ENCODE results near the gene TFIP11.

Gene TFIP11

DNA sequence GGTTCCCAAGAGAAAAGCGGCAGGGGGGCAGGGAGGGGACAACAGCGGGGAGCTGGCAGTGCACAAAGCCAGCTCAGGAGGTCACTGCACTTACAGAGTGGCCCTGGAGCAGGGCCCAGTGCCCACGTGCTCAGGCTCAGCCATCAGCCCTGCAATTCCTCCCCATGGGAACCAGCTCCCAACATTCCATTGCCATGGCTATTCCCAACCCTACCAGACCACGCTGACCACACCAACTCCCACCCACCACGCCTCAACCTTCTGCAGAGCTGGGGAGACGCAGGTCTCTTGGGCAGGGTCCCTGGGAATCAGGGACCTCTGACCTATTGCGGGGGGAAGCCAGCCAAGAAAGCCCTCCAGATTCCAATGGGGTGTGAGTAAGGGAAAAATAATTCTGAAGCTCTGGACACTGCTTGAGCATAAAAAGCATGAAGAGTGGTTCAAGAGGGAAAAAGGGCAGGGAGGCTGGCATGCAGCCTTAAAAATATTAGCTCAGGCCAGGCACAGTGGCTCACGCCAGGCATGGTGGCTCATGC is 38.3 kb upstream of the TFIP11 start:
- Histone ChIP-seq H3K27me3 (replicated peaks; ENCODE audit: control insufficient read depth, insufficient read depth, low read length) (no peaks in the 10 kb centered on the region), H3K4me1 (ENCODE audit: control insufficient read depth, insufficient read depth, low read length) (peaks cover 37% of the 10 kb centered on the region), H3K9ac (ENCODE audit: low read length) (peak overlapping the region; percentile 46), H3K9me3 (ENCODE audit: control insufficient read depth, low read length) (no peaks in the 10 kb centered on the region), H3K4me3 (ENCODE audit: low read length) (no peak overlapping the region), H3K36me3 (ENCODE audit: control insufficient read depth, insufficient read depth, low read length, severe bottlenecking) (no peaks in the 10 kb centered on the region)
- peak; percentile 47 for DNase-seq (ENCODE audit: low read depth)

DNA sequence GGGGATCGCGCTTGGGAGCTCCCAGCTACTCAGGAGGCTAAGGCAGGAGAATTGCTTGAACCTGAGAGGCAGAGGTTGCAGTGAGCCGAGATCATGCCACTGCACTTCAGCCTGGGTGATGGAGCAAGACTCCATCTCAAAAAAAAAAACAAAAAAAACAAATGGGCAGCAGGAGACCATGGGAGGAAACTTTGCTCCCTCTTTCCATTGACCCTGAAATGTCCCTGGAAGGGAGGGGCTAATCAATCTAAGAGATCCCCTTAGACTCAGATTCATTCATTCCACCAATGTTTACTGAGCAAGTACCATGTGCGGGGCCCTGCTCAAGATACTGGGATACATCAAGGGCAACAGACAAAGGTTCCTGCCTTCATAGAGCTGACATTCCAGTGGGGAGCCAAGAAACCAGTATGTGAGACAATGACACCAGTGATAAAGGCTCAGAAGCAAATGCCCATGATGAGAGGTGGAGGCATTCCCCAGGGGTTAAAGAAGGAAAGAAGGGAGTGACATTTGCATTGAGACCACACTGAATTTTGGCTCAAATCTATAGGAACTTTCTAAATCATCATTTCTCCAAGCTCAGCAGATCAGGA is 37.7 kb upstream of the TFIP11 start:
- Histone ChIP-seq H3K36me3 (ENCODE audit: control insufficient read depth, insufficient read depth, low read length, severe bottlenecking) (no peaks in the 10 kb centered on the region), H3K4me1 (ENCODE audit: control insufficient read depth, insufficient read depth, low read length) (peaks cover 37% of the 10 kb centered on the region), H3K4me3 (ENCODE audit: low read length) (no peak overlapping the region), H3K9ac (ENCODE audit: low read length) (no peak overlapping the region), H3K9me3 (ENCODE audit: control insufficient read depth, low read length) (no peaks in the 10 kb centered on the region), H3K27me3 (replicated peaks; ENCODE audit: control insufficient read depth, insufficient read depth, low read length) (no peaks in the 10 kb centered on the region)
- DNase-seq (ENCODE audit: low read depth), result no peak

- DNase-seq (ENCODE audit: low read depth), result no peak
- H3K4me1 ChIP-seq (ENCODE audit: control insufficient read depth, insufficient read depth, low read length), result peaks cover 43% of the 10 kb centered on the region
- H3K9me3 ChIP-seq (ENCODE audit: control insufficient read depth, low read length), result no peaks in the 10 kb centered on the region
- no peak overlapping the region for H3K4me3 ChIP-seq (ENCODE audit: low read length)
- H3K36me3 ChIP-seq (ENCODE audit: control insufficient read depth, insufficient read depth, low read length, severe bottlenecking), result no peaks in the 10 kb centered on the region
- no peaks in the 10 kb centered on the region for H3K27me3 ChIP-seq (replicated peaks; ENCODE audit: control insufficient read depth, insufficient read depth, low read length)
- H3K9ac ChIP-seq (ENCODE audit: low read length), result no peak overlapping the region
Measured at GRCh38 chr22:26548984-26549383, 36.7 kb upstream of the TFIP11 start.

GRCh38 chr22:26548303-26548702 is 36.0 kb upstream of the TFIP11 start:
- DNase-seq (ENCODE audit: low read depth), result no peak
- Histone ChIP-seq H3K4me3 (ENCODE audit: low read length) (no peak overlapping the region), H3K27me3 (replicated peaks; ENCODE audit: control insufficient read depth, insufficient read depth, low read length) (no peaks in the 10 kb centered on the region), H3K9ac (ENCODE audit: low read length) (no peak overlapping the region), H3K36me3 (ENCODE audit: control insufficient read depth, insufficient read depth, low read length, severe bottlenecking) (no peaks in the 10 kb centered on the region), H3K9me3 (ENCODE audit: control insufficient read depth, low read length) (no peaks in the 10 kb centered on the region), H3K4me1 (ENCODE audit: control insufficient read depth, insufficient read depth, low read length) (peaks cover 42% of the 10 kb centered on the region)

- DNase-seq (ENCODE audit: low read depth), result no peak
- no peak overlapping the region for H3K4me3 ChIP-seq (ENCODE audit: low read length)
- no peaks in the 10 kb centered on the region for H3K9me3 ChIP-seq (ENCODE audit: control insufficient read depth, low read length)
- H3K36me3 ChIP-seq (ENCODE audit: control insufficient read depth, insufficient read depth, low read length, severe bottlenecking), result no peaks in the 10 kb centered on the region
- peaks cover 37% of the 10 kb centered on the region for H3K4me1 ChIP-seq (ENCODE audit: control insufficient read depth, insufficient read depth, low read length)
- no peaks in the 10 kb centered on the region for H3K27me3 ChIP-seq (replicated peaks; ENCODE audit: control insufficient read depth, insufficient read depth, low read length)
- no peak overlapping the region for H3K9ac ChIP-seq (ENCODE audit: low read length)
Measured at GRCh38 chr22:26547837-26548236, 35.6 kb upstream of the TFIP11 start.

GRCh38 chr22:26547426-26547825 is 35.2 kb upstream of the TFIP11 start:
- no peak for DNase-seq (ENCODE audit: low read depth)
- H3K9ac ChIP-seq (ENCODE audit: low read length), result no peak overlapping the region
- no peaks in the 10 kb centered on the region for H3K9me3 ChIP-seq (ENCODE audit: control insufficient read depth, low read length)
- peaks cover 35% of the 10 kb centered on the region for H3K4me1 ChIP-seq (ENCODE audit: control insufficient read depth, insufficient read depth, low read length)
- H3K27me3 ChIP-seq (replicated peaks; ENCODE audit: control insufficient read depth, insufficient read depth, low read length), result no peaks in the 10 kb centered on the region
- peaks cover 3% of the 10 kb centered on the region for H3K36me3 ChIP-seq (ENCODE audit: control insufficient read depth, insufficient read depth, low read length, severe bottlenecking)
- no peak overlapping the region for H3K4me3 ChIP-seq (ENCODE audit: low read length)

DNA sequence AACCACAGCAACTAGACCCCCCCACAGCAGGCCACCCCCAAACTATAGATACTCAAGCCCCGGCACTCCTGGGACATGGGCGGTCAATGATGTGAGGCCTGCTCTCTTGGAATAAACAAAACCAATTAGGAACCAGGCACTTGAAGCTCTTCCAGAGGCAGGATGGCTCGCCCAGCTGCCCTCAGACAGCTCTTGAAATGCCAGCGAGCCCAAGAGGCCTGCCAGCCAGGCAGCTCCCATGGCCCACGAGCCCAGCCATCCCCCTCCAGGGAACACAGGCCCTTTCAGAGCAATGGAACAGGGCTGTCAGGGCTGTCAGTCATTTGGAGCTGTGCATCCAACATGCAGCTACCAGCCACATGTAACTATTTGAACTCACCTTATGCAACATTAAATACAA is 34.0 kb upstream of the TFIP11 start:
- H3K36me3 ChIP-seq (ENCODE audit: control insufficient read depth, insufficient read depth, low read length, severe bottlenecking), result peaks cover 5% of the 10 kb centered on the region
- no peaks in the 10 kb centered on the region for H3K27me3 ChIP-seq (replicated peaks; ENCODE audit: control insufficient read depth, insufficient read depth, low read length)
- no peak for DNase-seq (ENCODE audit: low read depth)
- H3K4me3 ChIP-seq (ENCODE audit: low read length), result no peak overlapping the region
- no peak overlapping the region for H3K9ac ChIP-seq (ENCODE audit: low read length)
- no peaks in the 10 kb centered on the region for H3K9me3 ChIP-seq (ENCODE audit: control insufficient read depth, low read length)
- H3K4me1 ChIP-seq (ENCODE audit: control insufficient read depth, insufficient read depth, low read length), result peaks cover 29% of the 10 kb centered on the region

GRCh38 chr22:26545827-26546226 is 33.6 kb upstream of the TFIP11 start:
- no peak overlapping the region for H3K9ac ChIP-seq (ENCODE audit: low read length)
- H3K36me3 ChIP-seq (ENCODE audit: control insufficient read depth, insufficient read depth, low read length, severe bottlenecking), result peaks cover 7% of the 10 kb centered on the region
- no peaks in the 10 kb centered on the region for H3K9me3 ChIP-seq (ENCODE audit: control insufficient read depth, low read length)
- no peaks in the 10 kb centered on the region for H3K27me3 ChIP-seq (replicated peaks; ENCODE audit: control insufficient read depth, insufficient read depth, low read length)
- no peak for DNase-seq (ENCODE audit: low read depth)
- no peak overlapping the region for H3K4me3 ChIP-seq (ENCODE audit: low read length)
- H3K4me1 ChIP-seq (ENCODE audit: control insufficient read depth, insufficient read depth, low read length), result peaks cover 25% of the 10 kb centered on the region

GRCh38 chr22:26545385-26545784 is 33.1 kb upstream of the TFIP11 start:
- no peaks in the 10 kb centered on the region for H3K9me3 ChIP-seq (ENCODE audit: control insufficient read depth, low read length)
- H3K9ac ChIP-seq (ENCODE audit: low read length), result no peak overlapping the region
- no peaks in the 10 kb centered on the region for H3K27me3 ChIP-seq (replicated peaks; ENCODE audit: control insufficient read depth, insufficient read depth, low read length)
- no peak overlapping the region for H3K4me3 ChIP-seq (ENCODE audit: low read length)
- peaks cover 12% of the 10 kb centered on the region for H3K36me3 ChIP-seq (ENCODE audit: control insufficient read depth, insufficient read depth, low read length, severe bottlenecking)
- no peak for DNase-seq (ENCODE audit: low read depth)
- peaks cover 21% of the 10 kb centered on the region for H3K4me1 ChIP-seq (ENCODE audit: control insufficient read depth, insufficient read depth, low read length)

- Histone ChIP-seq H3K9ac (ENCODE audit: low read length) (no peak overlapping the region), H3K27me3 (replicated peaks; ENCODE audit: control insufficient read depth, insufficient read depth, low read length) (no peaks in the 10 kb centered on the region), H3K9me3 (ENCODE audit: control insufficient read depth, low read length) (no peaks in the 10 kb centered on the region), H3K4me1 (ENCODE audit: control insufficient read depth, insufficient read depth, low read length) (peaks cover 15% of the 10 kb centered on the region), H3K4me3 (ENCODE audit: low read length) (no peak overlapping the region), H3K36me3 (ENCODE audit: control insufficient read depth, insufficient read depth, low read length, severe bottlenecking) (peaks cover 19% of the 10 kb centered on the region)
- DNase-seq (ENCODE audit: low read depth), result no peak
Measured at GRCh38 chr22:26544489-26544888, 32.2 kb upstream of the TFIP11 start.

DNA sequence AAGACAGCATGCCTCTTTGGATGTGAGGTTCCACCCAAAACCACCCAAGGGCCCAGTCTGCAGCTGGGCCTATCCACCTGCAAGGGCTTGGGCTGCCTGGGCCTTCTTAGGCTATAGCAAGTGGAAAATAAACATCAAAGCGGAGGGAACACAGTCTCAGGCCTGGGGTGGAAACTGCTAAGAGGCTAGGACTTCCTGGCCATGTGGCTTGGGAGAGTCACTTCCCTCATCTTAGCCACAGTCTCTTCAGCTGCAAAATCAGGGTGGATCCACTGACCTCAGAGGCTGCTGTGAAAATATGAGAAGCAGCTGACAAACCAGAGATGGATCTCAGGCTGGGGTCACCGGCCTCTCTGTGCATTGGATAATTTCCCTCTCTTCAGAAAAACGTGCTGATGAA is 30.6 kb upstream of the TFIP11 start:
- peaks cover 15% of the 10 kb centered on the region for H3K4me1 ChIP-seq (ENCODE audit: control insufficient read depth, insufficient read depth, low read length)
- DNase-seq (ENCODE audit: low read depth), result no peak
- no peaks in the 10 kb centered on the region for H3K27me3 ChIP-seq (replicated peaks; ENCODE audit: control insufficient read depth, insufficient read depth, low read length)
- no peak overlapping the region for H3K9ac ChIP-seq (ENCODE audit: low read length)
- H3K9me3 ChIP-seq (ENCODE audit: control insufficient read depth, low read length), result no peaks in the 10 kb centered on the region
- H3K36me3 ChIP-seq (ENCODE audit: control insufficient read depth, insufficient read depth, low read length, severe bottlenecking), result peaks cover 24% of the 10 kb centered on the region
- H3K4me3 ChIP-seq (ENCODE audit: low read length), result no peak overlapping the region
